Heart left ventricle (tissue), 13 donors: Measurements from ENCODE around the gene PKD1.

Source experiments
- POLR2A ChIP-seq, 2 donors: fragments of 450-650 bp; IDR thresholded peaks; one replicate each; pipeline ENCODE4 v1.6.1; 2017; ENCODE audit warnings: antibody characterized with exemption in 2 of 2, mild to moderate bottlenecking in 2 of 2, moderate library complexity in 2 of 2
- TF ChIP-seq, protein P1 (sequence below), 12 donors: fragments of 200-600 bp; sonication (generic) in 4 of 12; IDR thresholded peaks; one replicate each; pipeline versions ENCODE4 v1.5.0 to v1.8.0; 2018 to 2022; ENCODE audit warnings: antibody characterized with exemption in 12 of 12, mild to moderate bottlenecking in 5 of 12
- donor health status: ischemic (EF 13 %, LVEDD 7.1; RV severe dilation, severe dysfunction).
- donor health status: DM: no; HTN: yes; CAD: no.
- donor health status: DM: no; HTN: no; CAD: no.
- donor health status: ischemic (EF 25% LVEDD 6.9; RV normal size, moderate dysfunction).
- donor health status: ischemic (EF 25% LVEDD 5.7; RV mildly dilated, moderate dysfunction).
- donor health status: ischemic (EF 35%, LVEDD 5.7; RV mildly dilated, moderate dysfunction).
- donor health status: nonischemic (EF 11% LVEDD 7.7; RV severe dilation, severe dysfunction).
- donor health status: DM: yes; HTN: yes; CAD: no.
- donor health status: PGD.
- donor health status: ischemic (EF 29% LVEDD 5.4; RV normal size, mild dysfunction).
- donor health status: nonischemic (EF 23%, LVEDD 6.1; RV moderate dilation, normal function).

GRCh38 chr16:2088759-2089358 lies 46.8 kb downstream of the PKD1 start:
- TF ChIP-seq, protein P1, sequence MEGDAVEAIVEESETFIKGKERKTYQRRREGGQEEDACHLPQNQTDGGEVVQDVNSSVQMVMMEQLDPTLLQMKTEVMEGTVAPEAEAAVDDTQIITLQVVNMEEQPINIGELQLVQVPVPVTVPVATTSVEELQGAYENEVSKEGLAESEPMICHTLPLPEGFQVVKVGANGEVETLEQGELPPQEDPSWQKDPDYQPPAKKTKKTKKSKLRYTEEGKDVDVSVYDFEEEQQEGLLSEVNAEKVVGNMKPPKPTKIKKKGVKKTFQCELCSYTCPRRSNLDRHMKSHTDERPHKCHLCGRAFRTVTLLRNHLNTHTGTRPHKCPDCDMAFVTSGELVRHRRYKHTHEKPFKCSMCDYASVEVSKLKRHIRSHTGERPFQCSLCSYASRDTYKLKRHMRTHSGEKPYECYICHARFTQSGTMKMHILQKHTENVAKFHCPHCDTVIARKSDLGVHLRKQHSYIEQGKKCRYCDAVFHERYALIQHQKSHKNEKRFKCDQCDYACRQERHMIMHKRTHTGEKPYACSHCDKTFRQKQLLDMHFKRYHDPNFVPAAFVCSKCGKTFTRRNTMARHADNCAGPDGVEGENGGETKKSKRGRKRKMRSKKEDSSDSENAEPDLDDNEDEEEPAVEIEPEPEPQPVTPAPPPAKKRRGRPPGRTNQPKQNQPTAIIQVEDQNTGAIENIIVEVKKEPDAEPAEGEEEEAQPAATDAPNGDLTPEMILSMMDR (IDR thresholded peaks at IDR 0.05): no peak
- no peak for TF ChIP-seq POLR2A (IDR thresholded peaks at IDR 0.05)
